DND-41 (cell line): ENCODE data around the gene TENT5A.

ENCODE experiments used
- ATAC-seq: fragments of 200-7000 bp; cut with Tn5 transposase; 3 replicates; pipeline ENCODE4 v1.9.1; 2021; ENCODE audit warnings: low read depth; ENCODE audit not compliant: insufficient read depth
- DNase-seq: peaks from one replicate; pipeline ENCODE4 v3.0.0-alpha.2; 2020
- H2AFZ ChIP-seq: 2 replicates; pipeline ENCODE4 v1.6.0; 2012; ENCODE audit warnings: low read depth, low read length
- H3K27ac ChIP-seq: 2 replicates; pipeline ENCODE4 v1.5.1; 2012; ENCODE audit warnings: low read length, inconsistent platforms
- H3K27me3 ChIP-seq: fragments of 200-600 bp; sonication (generic); 2 replicates; pipeline ENCODE4 v1.6.0; 2012; ENCODE audit warnings: low read length, mild to moderate bottlenecking, inconsistent platforms; ENCODE audit not compliant: insufficient read depth, poor library complexity
- H3K36me3 ChIP-seq: 2 replicates; pipeline ENCODE4 v1.5.1; 2012; ENCODE audit warnings: low read length, inconsistent platforms; ENCODE audit not compliant: insufficient read depth
- H3K4me1 ChIP-seq: 2 replicates; pipeline ENCODE4 v1.5.1; 2012; ENCODE audit warnings: mild to moderate bottlenecking, low read length; ENCODE audit not compliant: insufficient read depth
- H3K4me2 ChIP-seq: 2 replicates; pipeline ENCODE4 v1.6.0; 2012; ENCODE audit warnings: mild to moderate bottlenecking, moderate library complexity, low read length, inconsistent platforms; ENCODE audit not compliant: insufficient read depth
- H3K4me3 ChIP-seq, 2 experiments: fragments of 200-600 bp in 1 of 2; shearing (Covaris generic) in 1 of 2; 2 replicates each; pipeline ENCODE4 v1.5.1; 2012 to 2016; ENCODE audit warnings: inconsistent platforms in 2 of 2, low read length in 2 of 2, mild to moderate bottlenecking in 2 of 2, low read depth in 1 of 2, moderate library complexity in 1 of 2
- H3K79me2 ChIP-seq: 2 replicates; pipeline ENCODE4 v1.6.0; 2012; ENCODE audit warnings: low read length, inconsistent platforms; ENCODE audit not compliant: insufficient read depth
- H3K9ac ChIP-seq: 2 replicates; pipeline ENCODE4 v1.6.0; 2012; ENCODE audit warnings: low read depth, mild to moderate bottlenecking, inconsistent platforms, low read length, moderate library complexity
- H3K9me3 ChIP-seq: 2 replicates; pipeline ENCODE4 v1.5.1; 2012; ENCODE audit warnings: low read length, moderate library complexity, mild to moderate bottlenecking, inconsistent platforms; ENCODE audit not compliant: insufficient read depth, severe bottlenecking
- H4K20me1 ChIP-seq: 2 replicates; pipeline ENCODE4 v1.6.0; 2012; ENCODE audit warnings: low read length; ENCODE audit not compliant: insufficient read depth
- CTCF ChIP-seq: IDR thresholded peaks from 2 replicates; pipeline ENCODE4 v1.5.1; 2012; ENCODE audit warnings: borderline replicate concordance, low read length, moderate library complexity, mild to moderate bottlenecking; ENCODE audit not compliant: poor library complexity, severe bottlenecking; ENCODE audit errors: extremely low read depth
- EZH2 ChIP-seq: IDR thresholded peaks from 3 replicates; pipeline ENCODE4 v1.6.1; 2012; ENCODE audit warnings: borderline replicate concordance, low read depth, mild to moderate bottlenecking, moderate library complexity, low read length, inconsistent platforms; ENCODE audit not compliant: severe bottlenecking

The TENT5A gene

GRCh38 chr6:81762606-81763005, 10.1 kb upstream of the TENT5A start:
- Histone ChIP-seq H3K4me3 (no peak overlapping the region), H3K4me1 (peaks cover 22% of the 10 kb centered on the region), H3K9me3 (no peaks in the 10 kb centered on the region), H3K27ac (no peak overlapping the region), H3K9ac (no peak overlapping the region), H4K20me1 (no peaks in the 10 kb centered on the region), H2AFZ (no peak overlapping the region), H3K27me3 (no peaks in the 10 kb centered on the region), H3K4me2 (no peak overlapping the region), H3K79me2 (no peaks in the 10 kb centered on the region), H3K36me3 (no peaks in the 10 kb centered on the region)
- no peak for ATAC-seq
- DNase-seq = no peak
- no peak for TF ChIP-seq EZH2
- TF ChIP-seq CTCF = no peak

DNA sequence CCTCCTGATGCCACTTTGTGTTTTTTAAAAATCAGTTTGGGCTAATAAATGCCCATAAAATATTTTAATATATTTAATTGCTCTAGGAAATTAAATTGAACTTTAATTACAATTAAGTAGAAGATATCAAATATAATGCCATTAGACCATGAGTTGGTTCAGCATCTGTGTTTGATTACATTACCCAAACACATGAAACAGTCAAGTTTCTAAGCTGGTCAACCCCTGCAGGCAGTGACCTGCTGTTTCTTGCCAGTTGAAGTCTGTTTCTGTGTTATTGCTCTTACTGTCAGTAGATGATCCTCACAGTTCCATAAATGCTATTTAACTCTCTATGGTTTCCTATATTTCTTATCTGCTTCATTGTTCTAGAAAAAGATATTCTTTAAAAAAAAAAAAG, 9.7 kb upstream of the TENT5A start:
- Histone ChIP-seq H3K79me2 (no peaks in the 10 kb centered on the region), H3K4me3 (no peak overlapping the region), H3K27me3 (no peaks in the 10 kb centered on the region), H3K9me3 (no peaks in the 10 kb centered on the region), H2AFZ (no peak overlapping the region), H4K20me1 (no peaks in the 10 kb centered on the region), H3K4me2 (no peak overlapping the region), H3K9ac (no peak overlapping the region), H3K27ac (no peak overlapping the region), H3K4me1 (peaks cover 17% of the 10 kb centered on the region), H3K36me3 (no peaks in the 10 kb centered on the region)
- TF ChIP-seq CTCF (no peak), EZH2 (no peak)
- DNase-seq (no peak), ATAC-seq (no peak)

- H3K79me2 ChIP-seq = no peaks in the 10 kb centered on the region
- H3K27me3 ChIP-seq = no peaks in the 10 kb centered on the region
- no peak for TF ChIP-seq EZH2
- TF ChIP-seq CTCF = no peak
- ATAC-seq = no peak
- no peak overlapping the region for H3K27ac ChIP-seq
- no peak overlapping the region for H2AFZ ChIP-seq
- H3K9me3 ChIP-seq = no peaks in the 10 kb centered on the region
- DNase-seq = no peak
- no peak overlapping the region for H3K4me2 ChIP-seq
- no peak overlapping the region for H3K4me3 ChIP-seq
- no peak overlapping the region for H3K9ac ChIP-seq
- H3K36me3 ChIP-seq = no peaks in the 10 kb centered on the region
- H3K4me1 ChIP-seq = peaks cover 8% of the 10 kb centered on the region
- no peaks in the 10 kb centered on the region for H4K20me1 ChIP-seq
These were observed 8.7 kb upstream of the TENT5A start for GRCh38 chr6:81761197-81761596.

DNA sequence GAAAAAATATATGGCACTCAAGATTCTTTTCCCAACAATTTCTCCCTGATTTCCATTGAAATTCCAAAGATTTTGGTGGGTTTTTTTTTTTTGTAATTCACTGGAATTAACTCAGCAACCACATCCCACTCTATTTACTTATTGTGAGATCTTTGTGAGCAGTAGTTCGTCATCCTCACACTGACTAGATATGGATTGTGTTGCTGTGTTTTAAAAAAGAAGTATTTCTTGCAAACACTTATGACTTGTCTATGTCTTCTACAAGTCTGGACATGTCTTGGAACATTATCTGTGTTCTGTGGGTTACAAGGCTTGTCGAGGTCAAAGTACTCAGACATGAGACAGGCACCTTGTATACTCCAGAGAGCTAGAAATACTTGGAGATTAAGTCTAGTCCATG, 7.3 kb upstream of the TENT5A start:
- no peak for TF ChIP-seq EZH2
- TF ChIP-seq CTCF = no peak
- Histone ChIP-seq H3K27me3 (no peaks in the 10 kb centered on the region), H3K9me3 (no peaks in the 10 kb centered on the region), H3K27ac (no peak overlapping the region), H4K20me1 (no peaks in the 10 kb centered on the region), H2AFZ (no peak overlapping the region), H3K4me1 (no peaks in the 10 kb centered on the region), H3K9ac (no peak overlapping the region), H3K79me2 (no peaks in the 10 kb centered on the region), H3K4me2 (no peak overlapping the region), H3K4me3 (no peak overlapping the region), H3K36me3 (no peaks in the 10 kb centered on the region)
- ATAC-seq (peak; percentile 33; the same call in 1 of the 3 replicates), DNase-seq (no peak)
